ENCODE results near the gene ITCH.
"Not testable (repeated sequence)": the region's sequence is repeated elsewhere in the genome, so short reads cannot be mapped to it uniquely, and the experiment has no call there.

The ITCH gene

DNA sequence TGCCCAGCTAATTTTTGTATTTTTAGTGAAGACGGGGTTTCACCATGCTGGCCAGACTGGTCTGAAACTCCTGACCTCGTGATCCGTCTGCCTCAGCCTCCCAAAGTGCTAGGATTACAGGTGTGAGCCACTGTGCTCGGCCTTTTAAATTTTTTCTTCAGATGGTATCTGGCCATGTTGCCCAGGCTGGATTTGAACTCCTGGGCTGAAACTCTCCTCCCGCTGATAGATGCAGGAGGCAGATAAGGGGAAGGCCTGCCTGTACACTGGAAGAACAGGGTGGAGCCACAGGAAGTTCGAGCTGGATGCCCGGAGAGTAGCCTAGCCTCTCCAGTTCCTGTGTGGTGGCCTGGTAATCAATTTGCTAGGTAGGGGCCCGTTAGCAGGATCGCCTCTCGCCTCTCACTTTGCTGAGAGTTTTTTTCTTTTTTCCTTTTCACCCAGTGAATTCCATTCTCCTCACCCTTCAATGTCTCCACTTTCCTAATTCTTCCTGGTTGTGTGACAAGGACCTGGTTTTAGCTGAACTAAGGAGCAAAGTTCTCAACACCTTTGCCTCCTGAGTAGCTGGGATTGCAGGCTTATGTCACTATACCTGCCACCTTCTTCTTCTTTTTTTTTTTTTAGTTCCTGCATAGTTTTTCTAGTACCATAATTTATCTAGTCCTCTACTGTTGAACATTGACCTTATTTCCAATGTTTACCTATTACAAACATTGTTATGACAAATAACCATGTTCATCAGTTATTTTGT lies 19.4 kb upstream of the ITCH start:
- no peak for DNase-seq (ENCODE audit: extremely low read depth in 1 of 2, low read depth in 1 of 2)

DNA sequence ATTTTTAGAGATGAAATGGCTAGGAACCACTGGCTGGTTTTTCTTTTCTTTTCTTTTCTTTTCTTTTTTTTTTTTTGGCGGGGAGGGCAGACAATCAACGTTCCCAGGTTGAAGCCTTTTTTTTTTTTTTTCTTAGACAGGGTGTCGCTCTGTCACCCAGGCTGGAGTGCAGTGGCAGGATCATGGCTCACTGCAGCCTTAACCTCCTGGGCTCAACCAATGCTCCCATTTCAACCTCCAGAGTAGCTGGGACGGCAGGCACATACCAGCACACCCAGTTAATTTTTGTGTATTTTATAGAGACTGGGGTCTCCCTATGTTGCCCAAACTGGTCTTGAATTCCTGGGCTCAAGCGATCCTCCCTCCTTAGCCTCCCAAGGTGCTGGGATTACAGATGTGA lies 18.8 kb upstream of the ITCH start:
- no peak for DNase-seq (ENCODE audit: extremely low read depth in 1 of 2, low read depth in 1 of 2)

DNA sequence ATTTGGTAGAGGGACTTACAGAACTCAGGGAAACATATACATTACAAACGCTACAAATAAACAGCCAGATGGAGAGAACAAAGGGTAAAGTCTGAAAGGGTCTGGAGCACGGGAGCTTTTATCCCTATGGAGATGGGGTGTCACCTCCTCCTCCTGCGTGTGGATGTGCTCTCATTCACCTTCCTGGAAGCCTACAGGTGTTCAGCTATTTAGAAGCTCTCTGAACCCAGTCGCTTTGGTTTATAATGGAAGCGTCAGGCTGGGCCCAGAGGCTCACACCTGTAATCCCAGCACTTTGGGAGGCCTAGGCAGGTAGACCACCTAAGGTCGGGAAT lies 17.7 kb upstream of the ITCH start:
- no peak for DNase-seq (ENCODE audit: extremely low read depth in 1 of 2, low read depth in 1 of 2)

DNA sequence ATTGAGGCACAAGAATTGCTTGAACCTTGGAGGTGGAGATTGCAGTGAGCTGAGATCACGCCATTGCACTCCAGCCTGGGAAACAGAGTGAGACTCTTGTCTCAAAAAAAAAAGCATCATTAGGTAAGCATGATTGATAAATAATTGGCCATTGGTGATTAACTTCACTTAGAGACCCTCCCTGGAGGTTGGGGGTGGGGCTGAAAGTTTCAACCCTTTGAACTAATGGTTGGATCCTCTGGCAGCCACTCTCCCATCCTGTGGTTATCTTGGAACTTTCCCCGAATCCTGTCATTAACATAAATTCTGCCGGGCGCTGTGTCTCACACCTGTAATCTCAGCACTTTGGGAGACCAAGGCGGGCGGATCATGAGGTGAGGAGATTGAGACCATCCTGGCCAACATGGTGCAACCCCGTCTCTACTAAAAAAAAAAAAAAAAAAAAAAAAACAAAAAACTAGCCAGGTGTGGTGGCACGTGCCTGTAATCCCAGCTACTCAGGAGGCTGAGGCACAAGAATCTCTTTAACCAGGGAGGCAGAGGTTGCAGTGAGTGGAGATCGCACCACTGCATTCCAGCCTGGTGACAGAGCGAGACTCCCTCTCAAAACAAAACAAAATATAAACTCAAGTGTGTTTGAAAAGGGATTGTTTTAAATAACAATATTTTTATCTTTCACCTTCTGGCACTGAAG lies 17.1 kb upstream of the ITCH start:
- not testable (repeated sequence) for DNase-seq (ENCODE audit: extremely low read depth in 1 of 2, low read depth in 1 of 2)

DNA sequence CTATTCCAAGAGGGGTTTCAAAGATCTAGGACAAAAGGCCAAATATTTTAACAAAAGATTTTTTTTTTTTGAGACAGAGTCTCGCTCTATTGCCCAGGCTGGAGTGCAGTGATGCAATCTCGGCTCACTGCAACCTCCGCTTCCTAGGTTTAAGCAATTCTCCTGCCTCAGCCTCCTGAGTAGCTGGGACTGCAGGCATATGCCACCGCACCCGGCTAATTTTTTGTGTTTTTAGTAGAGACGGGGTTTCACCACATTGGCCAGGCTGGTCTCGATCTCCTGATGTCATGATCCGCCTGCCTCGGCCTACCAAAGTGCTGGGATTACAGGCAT lies 16.6 kb upstream of the ITCH start:
- DNase-seq (ENCODE audit: extremely low read depth in 1 of 2, low read depth in 1 of 2) = not testable (repeated sequence)

DNA sequence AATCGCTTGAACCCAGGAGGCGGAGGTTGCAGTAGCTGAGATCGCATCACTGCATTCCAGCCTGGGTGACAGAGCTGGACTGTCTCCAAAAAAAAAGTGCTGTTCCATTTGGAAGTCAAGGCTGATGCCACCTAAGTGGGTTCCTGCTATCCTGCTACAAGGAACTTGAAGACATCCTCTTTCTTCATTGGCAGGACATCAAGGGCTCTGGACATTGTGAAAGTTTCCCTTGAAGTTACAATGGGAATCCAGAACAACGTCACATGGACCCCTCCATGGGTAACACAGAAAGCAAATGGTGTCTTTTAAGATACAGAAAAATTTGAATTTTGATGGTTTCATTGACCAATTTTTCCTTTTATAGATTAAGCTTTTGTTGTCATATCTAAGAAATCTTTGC lies 15.5 kb upstream of the ITCH start:
- DNase-seq (ENCODE audit: extremely low read depth in 1 of 2, low read depth in 1 of 2) = no peak

DNA sequence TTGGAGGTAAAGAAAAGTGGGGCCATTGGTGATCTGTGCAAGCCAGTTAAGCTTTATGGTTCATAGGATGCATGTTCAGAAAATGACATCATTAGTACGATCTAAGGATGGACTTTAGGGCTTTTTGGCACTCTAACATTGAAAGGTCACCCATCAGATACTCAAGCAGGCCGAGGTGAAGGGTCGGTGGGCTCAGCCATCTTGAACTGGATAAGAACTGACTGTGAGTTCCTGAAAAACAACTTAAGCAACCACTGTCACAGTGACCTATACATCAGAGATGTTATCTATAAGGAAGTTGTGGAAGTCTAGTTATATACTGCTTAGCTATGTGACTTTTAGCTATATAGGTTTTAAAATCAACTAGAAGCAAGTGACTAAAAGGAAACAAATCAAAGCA lies 13.0 kb upstream of the ITCH start:
- DNase-seq (ENCODE audit: extremely low read depth in 1 of 2, low read depth in 1 of 2) = no peak

DNA sequence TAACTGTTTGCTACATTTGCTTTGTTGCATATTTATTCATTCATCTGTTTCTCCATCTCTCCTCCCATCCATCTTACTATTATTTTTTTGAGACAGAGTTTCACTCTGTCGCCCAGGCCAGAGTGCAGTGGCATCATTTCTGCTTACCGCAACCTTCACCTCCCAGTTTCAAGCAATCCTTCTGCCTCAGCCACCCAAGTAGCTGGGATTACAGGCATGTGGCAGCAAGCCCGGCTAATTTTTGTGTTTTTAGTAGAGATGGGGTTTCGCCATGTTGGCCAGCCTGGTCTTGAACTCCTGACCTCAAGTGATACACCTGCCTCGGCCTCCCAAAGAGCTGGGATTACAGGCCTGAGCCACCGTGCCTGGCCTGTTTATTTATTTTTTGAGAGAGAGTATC lies 9.6 kb upstream of the ITCH start:
- not testable (repeated sequence) for DNase-seq (ENCODE audit: extremely low read depth in 1 of 2, low read depth in 1 of 2)

DNA sequence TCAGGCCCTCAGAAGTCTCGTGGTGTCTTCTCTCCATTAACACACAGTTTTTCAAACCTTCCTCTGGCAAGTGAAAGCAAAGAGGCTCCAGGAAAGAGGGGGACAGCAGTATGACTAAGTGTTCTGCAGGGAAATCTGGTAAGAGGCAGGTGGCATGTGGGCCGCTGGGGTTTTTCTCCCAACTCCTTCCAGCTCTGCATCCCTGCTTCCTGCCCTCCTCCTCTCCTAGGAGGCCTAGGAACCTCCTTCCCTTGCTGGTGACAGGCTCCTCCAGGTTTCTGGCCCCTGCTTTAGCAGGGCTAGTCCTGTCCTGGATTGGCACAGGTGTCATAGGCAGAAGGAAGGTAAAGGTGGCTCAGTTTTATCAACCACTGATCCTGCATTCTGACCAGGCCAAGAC lies 7.6 kb upstream of the ITCH start:
- no peak for DNase-seq (ENCODE audit: extremely low read depth in 1 of 2, low read depth in 1 of 2)

DNA sequence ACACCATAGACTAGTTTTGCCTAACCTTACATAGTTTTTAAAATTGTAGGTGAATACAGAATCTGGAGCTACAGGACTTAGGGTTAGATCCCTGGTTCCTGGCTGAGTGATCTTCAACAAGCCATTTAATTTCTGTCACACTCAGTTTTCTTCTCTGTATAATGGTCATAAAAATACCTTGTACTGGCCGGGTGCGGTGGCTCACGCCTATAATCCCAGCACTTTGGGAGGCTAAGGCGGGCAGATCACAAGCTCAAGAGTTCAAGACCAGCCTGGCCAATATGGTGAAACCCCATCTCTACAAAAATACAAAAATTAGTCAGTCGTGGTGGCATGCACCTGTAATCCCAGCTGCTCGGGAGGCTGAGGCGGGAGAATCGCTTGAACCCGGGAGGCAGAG lies 3.3 kb upstream of the ITCH start:
- DNase-seq (ENCODE audit: extremely low read depth in 1 of 2, low read depth in 1 of 2) = not testable (repeated sequence)

DNA sequence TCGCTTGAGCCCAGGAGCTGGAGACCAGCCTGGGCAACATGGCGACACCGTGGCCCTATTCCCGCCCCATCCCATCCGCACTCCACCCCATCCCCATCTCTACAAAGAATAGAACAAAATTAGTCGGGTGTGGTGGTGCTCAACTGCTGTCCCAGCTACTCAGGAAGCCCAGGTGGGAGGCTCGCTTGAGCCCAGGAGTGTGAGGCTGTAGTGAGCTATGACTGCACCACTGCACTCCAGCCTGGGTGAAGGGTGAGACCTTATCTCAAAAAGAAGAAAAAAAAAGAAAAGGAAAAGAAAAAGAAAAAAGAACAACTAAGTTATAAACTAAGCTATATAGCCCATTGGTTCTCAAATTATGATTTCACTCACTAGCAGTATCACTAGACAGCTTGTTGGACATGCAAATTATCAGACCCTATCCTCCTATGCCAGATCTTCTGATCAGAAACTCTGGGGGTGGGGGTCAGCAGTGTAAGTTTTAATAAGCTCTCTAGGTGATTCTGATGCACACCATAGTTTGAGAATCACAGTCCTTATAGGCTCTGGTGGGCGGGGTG lies 491 bp upstream of the ITCH start:
- DNase-seq (ENCODE audit: extremely low read depth in 1 of 2, low read depth in 1 of 2) = no peak

DNA sequence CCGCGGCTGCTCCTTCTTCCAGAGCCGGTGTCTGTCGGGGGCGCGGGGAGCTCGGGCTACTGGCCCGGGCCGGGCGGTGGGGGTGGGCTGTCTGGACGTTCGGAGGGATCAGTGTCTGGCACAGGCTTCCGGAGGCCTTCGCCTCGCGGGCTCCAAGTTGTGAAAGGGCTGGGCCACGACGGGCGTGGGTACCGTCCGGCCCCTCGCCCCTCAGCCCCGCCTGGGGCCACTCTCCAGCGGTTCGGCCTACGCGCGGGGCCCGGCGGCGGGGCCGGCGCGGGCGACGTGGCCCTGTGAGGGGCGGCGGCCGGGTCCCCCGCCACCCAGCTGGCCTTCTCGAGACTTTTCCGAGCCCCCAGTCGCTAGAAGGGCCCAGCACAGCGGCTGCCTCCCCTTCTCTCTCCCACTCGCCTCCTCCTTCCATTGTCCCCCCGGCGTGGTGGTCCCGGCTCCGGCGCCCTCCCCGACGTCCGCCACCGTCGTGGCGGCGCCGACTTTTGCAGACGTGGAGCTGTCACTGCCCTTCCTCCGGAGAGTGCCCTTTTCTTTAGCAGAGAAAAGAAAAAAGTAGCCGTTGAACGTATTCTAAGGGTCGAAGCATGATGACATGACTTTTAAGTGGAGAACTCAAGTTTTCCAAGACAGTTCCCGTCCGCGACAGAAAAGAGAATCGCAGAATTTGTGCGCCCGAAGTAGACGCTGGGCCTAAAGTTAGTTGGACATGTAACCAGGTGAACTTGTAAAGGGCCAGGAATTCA lies 571 bp downstream of the ITCH start:
- DNase-seq (ENCODE audit: extremely low read depth in 1 of 2, low read depth in 1 of 2) = no peak

DNA sequence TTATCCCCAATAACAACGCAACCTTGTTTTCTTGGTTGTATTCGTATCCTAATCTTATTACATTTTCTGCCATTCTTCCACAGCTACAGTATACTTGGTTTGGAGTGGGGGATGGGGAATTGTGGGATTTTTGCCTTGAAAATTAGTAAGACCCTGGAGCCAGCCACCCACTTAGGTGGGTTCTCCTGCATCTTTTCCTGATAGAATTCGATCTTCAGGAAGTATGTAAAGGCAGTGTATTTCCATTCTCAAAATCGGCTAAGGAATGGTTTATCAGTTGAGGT lies 1.1 kb downstream of the ITCH start:
- no peak for DNase-seq (ENCODE audit: extremely low read depth in 1 of 2, low read depth in 1 of 2)

DNA sequence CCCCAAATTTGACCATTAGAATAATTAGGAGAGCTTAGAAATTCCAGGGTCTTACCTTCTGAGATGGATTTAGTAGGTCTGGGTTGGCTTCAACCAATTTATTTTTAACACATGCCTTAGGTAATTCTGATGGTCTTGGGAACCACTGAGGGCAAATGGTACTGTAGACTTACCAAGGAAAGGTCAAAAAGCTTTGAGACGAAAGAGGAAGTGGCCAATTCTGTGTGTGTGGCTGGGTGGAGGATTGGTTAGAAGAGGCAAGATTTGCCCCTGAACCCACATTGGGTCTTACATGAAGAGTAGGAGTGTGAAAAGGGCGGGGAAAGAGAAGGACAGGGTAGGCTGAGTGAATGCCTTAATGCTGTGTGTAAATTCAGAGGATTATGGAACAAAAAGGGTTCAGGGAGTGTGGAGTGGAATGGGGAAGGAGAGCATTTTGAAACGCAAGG lies 2.7 kb downstream of the ITCH start:
- DNase-seq (ENCODE audit: extremely low read depth in 1 of 2, low read depth in 1 of 2) = peak in 1 of 2 donors; percentile 32

DNA sequence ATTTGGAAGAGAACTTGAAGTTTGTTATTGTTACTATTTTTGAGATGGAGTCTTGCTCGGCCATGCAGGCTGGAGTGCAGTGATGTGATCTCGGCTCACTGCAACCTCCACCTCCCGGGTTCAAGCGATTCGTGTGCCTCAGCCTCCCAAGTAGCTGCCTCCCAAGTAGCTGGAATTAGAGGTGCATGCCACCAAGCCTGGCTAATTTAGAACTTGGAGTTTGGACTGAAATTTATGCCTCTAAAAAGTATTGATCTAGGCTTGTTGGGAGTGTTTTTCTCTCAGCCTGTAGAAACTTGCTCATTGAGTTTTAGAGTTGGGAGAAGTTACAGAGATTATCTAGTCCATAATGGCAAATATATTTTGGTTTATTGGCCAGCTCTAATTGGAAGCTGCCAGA lies 4.1 kb downstream of the ITCH start:
- no peak for DNase-seq (ENCODE audit: extremely low read depth in 1 of 2, low read depth in 1 of 2)

DNA sequence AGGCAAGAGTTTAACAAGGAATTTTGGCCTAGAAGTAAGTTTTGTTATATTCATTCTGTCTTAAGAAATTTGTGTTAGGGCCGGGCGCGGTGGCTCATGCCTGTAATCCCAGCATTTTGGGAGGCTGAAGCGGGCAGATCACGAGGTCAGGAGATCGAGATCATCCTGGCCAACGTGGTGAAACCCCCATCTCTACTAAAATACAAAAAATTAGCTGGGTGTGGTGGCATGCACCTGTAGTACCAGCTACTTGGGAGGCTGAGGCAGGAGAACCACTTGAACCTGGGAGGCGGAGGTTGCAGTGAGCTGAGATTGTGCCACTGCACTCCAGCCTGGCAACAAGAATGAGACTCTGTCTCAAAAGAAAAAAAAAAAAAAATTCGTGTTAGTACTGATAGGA lies 4.8 kb downstream of the ITCH start:
- not testable (repeated sequence) for DNase-seq (ENCODE audit: extremely low read depth in 1 of 2, low read depth in 1 of 2)

DNA sequence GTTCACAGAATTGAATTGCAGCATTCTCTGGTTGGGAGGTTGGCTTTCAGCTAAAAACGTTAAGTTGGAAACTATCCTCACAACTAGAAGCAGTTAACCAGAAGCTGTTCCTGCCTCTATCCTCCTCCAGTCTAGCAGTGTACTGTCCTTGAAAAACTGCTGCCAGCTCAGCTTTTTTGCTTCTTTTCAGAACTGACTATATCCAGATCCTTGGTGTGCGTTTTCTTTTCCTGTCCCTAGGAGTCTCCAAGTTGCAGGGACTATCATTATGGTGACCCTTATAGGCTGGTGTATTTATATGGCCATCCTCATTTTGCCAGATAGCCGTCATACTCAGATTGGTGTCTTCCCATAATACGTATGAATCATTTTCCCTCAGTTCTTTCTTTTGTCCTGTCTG lies 5.5 kb downstream of the ITCH start:
- no peak for DNase-seq (ENCODE audit: extremely low read depth in 1 of 2, low read depth in 1 of 2)

DNA sequence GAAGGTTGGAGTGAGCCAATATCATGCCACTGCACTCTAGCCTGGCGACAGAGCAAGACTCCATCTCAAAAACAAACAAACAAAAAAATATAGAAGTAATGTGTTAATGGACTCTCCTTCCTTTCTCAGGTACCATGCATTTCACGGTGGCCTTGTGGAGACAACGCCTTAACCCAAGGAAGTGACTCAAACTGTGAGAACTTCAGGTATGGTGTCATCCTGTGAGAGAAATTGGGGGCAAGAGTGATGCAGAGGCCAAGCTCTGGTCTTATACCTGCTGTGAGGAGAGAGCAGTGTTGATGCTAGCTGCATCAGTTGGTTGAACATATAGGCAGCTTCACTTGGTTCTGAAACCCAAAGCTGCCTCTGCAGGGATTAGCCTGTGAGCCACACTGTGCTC lies 6.2 kb downstream of the ITCH start:
- no peak for DNase-seq (ENCODE audit: extremely low read depth in 1 of 2, low read depth in 1 of 2)

DNA sequence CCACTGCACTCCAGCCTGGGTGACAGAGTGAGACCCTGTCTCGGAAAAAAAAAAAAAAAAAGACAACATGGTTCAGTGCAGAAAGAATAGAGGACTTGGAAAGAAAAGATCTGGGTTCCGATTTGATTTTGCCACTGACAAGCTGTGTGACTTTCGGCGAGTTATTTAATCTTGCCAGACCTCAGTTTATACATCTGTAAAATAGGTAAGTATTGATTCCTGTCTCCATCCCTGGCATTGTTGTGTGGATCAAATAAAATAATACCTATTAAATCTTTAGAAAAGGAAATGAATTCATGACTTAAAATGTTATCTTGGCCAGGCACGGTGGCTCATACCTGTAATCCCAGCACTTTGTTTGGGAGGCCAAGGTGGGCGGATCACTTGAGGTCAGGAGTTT lies 7.0 kb downstream of the ITCH start:
- no peak for DNase-seq (ENCODE audit: extremely low read depth in 1 of 2, low read depth in 1 of 2)

DNA sequence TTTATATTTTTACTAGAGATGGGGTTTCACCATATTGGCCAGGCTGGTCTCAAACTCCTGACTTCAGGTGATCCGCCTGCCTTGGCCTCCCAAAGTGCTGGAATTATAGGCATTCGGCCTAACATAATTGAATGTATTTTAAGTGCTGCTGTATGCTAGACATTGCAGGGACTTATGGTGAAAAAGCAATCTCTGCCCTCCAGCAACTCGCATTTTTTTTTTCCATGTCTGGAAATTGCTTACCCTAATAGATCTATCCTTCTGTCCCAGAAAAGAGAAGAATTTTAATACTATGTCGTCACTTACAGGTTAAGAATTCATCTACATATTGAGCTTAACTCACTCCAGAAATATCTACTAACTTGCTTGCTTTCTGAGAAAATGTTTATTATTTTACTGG lies 10.4 kb downstream of the ITCH start:
- no peak for DNase-seq (ENCODE audit: extremely low read depth in 1 of 2, low read depth in 1 of 2)

DNA sequence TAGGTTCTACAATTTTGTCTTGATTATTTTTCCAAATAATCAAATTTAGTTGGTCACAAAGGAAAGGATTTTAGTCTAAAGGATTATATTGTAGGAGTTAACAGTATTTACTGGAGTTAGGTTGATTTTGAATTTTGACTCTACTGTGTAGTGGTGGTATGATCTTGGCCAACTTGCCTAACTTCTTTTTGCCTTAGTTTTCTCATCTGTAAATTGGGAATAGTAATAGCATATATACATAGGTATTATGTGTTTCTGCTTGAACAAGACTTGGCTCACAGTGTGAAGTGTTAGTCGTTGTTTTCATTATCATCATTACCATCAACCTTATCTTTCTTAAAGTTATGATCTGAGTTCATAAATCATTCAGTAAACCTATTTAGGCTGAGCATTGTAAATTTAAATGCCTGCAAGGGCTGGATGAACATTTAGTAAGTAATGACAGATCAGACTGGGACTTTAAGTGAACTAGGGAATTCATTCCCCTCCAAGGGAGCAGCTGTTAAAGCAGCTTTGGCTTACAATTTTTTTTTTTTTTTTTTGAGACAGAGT lies 11.2 kb downstream of the ITCH start:
- DNase-seq (ENCODE audit: extremely low read depth in 1 of 2, low read depth in 1 of 2) = no peak

DNA sequence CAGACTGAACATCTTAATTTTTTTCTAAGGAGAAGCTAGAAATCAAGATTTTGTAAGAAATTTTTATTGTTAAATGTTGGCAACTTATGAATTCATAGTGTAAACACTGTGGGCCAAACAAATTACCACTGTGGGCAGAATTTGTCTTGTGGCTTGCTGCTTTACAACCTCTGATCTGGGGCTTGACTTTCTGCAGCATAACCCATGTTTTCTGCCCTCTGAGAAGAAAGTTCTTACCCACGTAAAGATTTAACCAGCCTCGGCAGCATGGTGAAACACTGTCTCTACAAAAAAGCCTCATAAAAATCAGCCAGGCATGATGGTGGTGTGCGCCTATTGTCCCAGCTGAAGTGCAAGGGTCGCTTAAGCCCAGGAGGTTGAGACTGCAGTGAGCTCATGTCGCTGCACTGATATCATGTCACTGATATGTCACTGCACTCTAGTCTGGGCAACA lies 12.9 kb downstream of the ITCH start:
- no peak for DNase-seq (ENCODE audit: extremely low read depth in 1 of 2, low read depth in 1 of 2)
